Skeletal muscle satellite cell (primary cell): ENCODE results near the gene BSCL2.

ENCODE experiments used
- H3K27me3 ChIP-seq: 2 replicates; pipeline ENCODE4 v1.7.0; 2013; ENCODE audit warnings: low read length; ENCODE audit not compliant: control insufficient read depth, insufficient read depth
- H3K36me3 ChIP-seq: 2 replicates; pipeline ENCODE4 v1.7.0; 2013; ENCODE audit warnings: mild to moderate bottlenecking, control low read depth, low read length; ENCODE audit not compliant: insufficient read depth
- H3K4me1 ChIP-seq: 2 replicates; pipeline ENCODE4 v1.7.0; 2013; ENCODE audit warnings: low read length; ENCODE audit not compliant: control insufficient read depth, insufficient read depth
- H3K4me2 ChIP-seq: 2 replicates; pipeline ENCODE4 v1.7.0; 2013; ENCODE audit warnings: mild to moderate bottlenecking, low read length
- H3K4me3 ChIP-seq: 2 replicates; pipeline ENCODE4 v1.7.0; 2013; ENCODE audit warnings: low read length
- H3K9ac ChIP-seq: 2 replicates; pipeline ENCODE4 v1.7.0; 2013; ENCODE audit warnings: mild to moderate bottlenecking, low read depth, low read length, moderate library complexity
- H3K9me3 ChIP-seq: replicated peaks from 2 replicates; pipeline ENCODE4 v1.7.0; 2013; ENCODE audit warnings: mild to moderate bottlenecking, control low read depth, low read length

BSCL2 gene

DNA sequence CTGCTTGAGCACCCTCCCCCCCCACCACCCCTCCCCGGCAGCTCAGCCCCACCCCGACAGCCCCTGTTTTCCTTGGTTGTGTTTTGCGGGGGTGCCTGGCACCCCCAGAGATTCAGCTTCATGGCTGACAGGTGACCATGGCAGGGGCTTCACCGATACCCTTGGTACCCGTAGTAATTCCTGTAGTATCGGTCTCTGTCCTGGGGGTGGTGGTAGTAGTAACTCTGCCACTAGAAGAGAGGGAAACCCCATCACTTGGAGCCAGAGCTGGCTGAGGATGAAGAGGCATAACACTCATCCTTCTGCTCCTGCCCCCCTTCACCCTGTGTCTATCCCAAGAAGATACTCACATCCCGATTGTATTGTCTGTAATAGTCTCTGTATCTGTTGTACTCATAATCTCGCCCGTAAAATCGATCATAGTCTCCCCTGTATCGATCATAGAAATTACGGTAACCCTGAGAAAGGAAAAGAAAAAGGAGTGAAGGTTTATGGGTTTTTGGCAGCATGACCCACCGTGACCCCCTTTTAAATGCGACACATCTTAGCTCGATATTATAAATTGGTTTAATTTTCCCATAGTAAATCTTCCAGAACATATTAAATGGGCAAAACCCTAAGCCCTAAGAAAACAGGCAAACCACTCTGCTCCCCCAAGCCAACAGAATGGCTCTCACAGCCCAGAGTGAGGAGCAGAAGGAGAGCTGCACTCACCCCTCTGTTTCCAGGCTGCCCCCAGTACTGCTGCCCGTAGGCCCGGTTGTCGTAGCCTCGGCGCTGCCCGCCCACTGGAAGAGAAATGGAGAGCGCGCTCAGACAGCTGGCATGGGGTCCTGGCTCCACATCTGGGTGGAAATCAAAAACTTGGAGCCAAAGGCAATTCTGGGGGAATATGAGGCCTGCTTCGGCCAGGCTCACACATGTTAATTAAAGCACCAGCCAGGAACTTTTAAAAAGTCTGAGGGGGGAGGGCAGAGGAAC is 8.2 kb upstream of the BSCL2 start:
- Histone ChIP-seq H3K36me3 (peaks cover 86% of the 10 kb centered on the region), H3K4me3 (no peak overlapping the region), H3K9ac (peak overlapping the region; percentile 31), H3K27me3 (no peaks in the 10 kb centered on the region), H3K9me3 (no peaks in the 10 kb centered on the region), H3K4me2 (no peak overlapping the region), H3K4me1 (peaks cover under 1% of the 10 kb centered on the region)

DNA sequence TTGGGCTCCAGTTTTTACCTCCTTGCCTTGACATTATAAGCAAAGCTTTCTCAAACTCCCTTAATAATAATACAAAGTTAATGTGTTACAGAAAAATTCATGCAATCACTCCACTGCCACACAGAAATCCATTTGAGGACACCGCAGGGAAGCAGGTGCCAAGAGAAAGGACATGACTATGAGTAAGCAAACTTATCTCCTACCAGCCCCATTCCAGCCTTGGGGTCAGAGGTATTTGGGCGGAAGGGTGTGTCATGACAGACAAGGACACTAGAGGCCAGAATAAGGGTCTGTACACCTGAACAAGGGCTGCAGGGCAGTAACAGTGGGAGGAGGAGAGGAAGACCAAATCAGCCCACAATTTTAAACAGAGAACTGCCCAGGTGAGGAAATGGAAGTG is 6.1 kb upstream of the BSCL2 start:
- Histone ChIP-seq H3K4me2 (no peak overlapping the region), H3K4me1 (peaks cover 19% of the 10 kb centered on the region), H3K27me3 (no peaks in the 10 kb centered on the region), H3K4me3 (no peak overlapping the region), H3K9ac (no peak overlapping the region), H3K9me3 (no peaks in the 10 kb centered on the region), H3K36me3 (peaks cover 76% of the 10 kb centered on the region)

DNA sequence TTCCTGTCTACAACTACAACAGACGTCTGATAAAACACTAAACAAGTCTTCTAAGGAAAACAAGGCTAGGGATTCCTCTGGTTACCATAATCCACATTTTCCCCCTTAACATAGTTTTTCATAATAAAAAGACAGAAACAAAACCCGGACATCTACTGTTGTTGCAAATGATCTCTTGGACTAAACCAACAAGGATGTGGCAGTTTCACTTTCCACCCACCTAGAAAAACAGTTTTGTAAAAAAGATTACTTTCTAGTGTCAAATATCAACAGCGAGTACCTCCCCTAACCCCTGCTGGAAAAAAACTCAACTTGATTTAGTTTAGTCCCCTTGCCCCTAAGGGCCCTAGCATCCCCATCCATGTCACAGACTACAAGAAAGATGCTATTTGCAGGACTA is 5.6 kb upstream of the BSCL2 start:
- no peaks in the 10 kb centered on the region for H3K27me3 ChIP-seq
- no peak overlapping the region for H3K9ac ChIP-seq
- H3K36me3 ChIP-seq, result peaks cover 73% of the 10 kb centered on the region
- peaks cover 19% of the 10 kb centered on the region for H3K4me1 ChIP-seq
- no peaks in the 10 kb centered on the region for H3K9me3 ChIP-seq
- H3K4me2 ChIP-seq, result no peak overlapping the region
- H3K4me3 ChIP-seq, result no peak overlapping the region

DNA sequence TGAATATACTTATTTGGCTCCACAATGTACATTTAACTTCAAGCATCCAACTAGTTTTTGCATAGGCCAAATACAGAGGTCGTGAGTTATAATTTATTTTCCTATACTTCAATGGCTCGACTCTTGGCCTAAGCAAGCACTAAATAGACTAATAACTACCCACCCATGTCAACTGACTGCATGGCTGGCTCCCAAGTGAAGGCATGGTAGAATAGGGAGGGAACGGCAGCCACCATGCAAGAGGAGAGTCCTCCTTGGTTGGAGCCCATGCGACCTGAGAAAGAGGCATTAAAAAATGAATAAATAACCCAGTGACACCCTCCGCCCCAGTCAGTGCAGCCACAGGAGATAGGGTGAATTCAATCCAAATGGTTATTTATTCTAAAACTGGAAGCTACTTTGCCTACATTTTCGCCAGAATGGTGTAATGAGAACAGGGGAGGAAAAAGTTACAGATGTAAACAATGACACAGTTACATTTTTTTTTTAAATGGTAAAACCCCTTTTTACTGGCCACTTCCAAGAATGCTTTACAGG is 5.1 kb upstream of the BSCL2 start:
- peaks cover 67% of the 10 kb centered on the region for H3K36me3 ChIP-seq
- H3K4me3 ChIP-seq, result no peak overlapping the region
- no peaks in the 10 kb centered on the region for H3K27me3 ChIP-seq
- no peaks in the 10 kb centered on the region for H3K9me3 ChIP-seq
- no peak overlapping the region for H3K9ac ChIP-seq
- peaks cover 19% of the 10 kb centered on the region for H3K4me1 ChIP-seq
- H3K4me2 ChIP-seq, result no peak overlapping the region

DNA sequence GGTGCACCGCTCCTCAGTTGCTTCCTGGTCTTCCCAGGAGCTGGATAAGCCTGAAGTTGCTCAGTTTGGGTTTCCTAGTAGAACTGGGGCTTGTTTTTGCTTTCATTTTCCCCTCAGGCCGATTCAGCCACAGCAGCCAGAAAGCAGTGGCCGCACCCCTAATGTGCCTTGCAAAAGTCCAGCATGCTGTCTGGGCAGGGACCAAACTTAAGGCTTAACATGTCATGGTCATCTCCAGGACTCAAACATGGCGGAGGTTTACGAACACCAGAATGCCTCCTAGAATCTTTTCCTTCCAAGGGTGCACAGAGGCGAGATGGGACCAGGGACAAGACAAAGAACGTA is 2.7 kb upstream of the BSCL2 start:
- peaks cover 33% of the 10 kb centered on the region for H3K4me1 ChIP-seq
- no peaks in the 10 kb centered on the region for H3K27me3 ChIP-seq
- H3K4me2 ChIP-seq, result peak overlapping the region; percentile 87
- H3K4me3 ChIP-seq, result peak overlapping the region; percentile 68
- no peaks in the 10 kb centered on the region for H3K9me3 ChIP-seq
- H3K36me3 ChIP-seq, result peaks cover 44% of the 10 kb centered on the region
- peak overlapping the region; percentile 90 for H3K9ac ChIP-seq

DNA sequence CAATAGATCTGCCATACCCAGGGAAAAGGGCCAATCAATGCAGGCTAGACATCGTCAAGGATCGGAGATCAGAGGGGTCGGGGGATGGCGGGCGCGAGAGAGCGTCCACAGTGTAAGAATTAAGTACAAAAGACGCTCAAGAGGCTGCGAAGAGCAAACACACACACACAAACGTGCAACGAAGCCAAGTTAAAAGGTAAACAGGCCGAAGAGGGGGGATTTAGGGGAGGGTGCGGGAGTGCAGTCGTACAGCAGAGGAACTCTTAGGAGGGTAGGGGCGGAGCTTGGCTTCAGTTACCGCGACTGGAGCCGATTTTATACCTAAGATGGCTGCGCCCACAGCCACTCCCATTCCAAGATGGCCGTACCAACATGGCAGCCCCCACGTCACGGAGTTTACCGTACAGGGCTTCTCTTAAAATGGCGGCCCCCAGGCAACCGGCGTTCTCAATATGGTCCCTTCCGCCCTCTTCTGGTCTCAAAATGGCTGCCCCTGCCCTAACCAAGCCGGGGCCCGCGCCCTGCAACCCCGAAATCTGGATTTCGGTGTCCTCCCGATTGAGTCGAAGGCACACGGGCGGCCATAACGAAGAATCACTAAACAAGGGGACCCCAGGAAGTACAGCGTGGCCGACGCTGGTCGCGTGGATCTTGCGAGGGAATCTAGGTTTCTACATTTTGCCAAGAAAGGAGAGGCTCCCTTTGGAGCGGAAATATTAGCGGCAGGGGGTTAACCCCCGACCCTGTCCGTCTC is 2.2 kb upstream of the BSCL2 start:
- H3K4me2 ChIP-seq, result peak overlapping the region; percentile 87
- peak overlapping the region; percentile 90 for H3K9ac ChIP-seq
- H3K36me3 ChIP-seq, result peaks cover 39% of the 10 kb centered on the region
- H3K9me3 ChIP-seq, result no peaks in the 10 kb centered on the region
- H3K4me3 ChIP-seq, result peak overlapping the region; percentile 69
- peaks cover 33% of the 10 kb centered on the region for H3K4me1 ChIP-seq
- H3K27me3 ChIP-seq, result no peaks in the 10 kb centered on the region

DNA sequence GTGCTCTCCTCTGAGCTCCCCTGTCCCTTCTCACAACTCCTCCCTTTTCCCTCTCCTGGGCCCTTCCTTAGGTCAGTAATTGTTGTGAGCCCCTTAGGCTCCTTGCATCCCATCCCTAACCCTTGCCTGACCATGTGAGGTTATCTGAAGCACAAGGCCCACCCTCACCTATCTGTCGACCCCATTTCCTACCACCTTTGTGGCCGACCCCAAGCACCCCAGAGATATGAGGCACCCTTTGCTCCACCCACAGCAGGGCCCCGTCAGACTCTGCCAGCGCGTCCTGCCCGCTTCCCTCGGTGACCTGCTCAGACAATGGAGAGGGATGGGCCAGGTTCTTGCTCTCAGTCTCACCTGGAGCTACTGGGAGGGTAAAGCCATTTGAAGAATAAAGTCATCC is 1.6 kb upstream of the BSCL2 start:
- Histone ChIP-seq H3K27me3 (no peaks in the 10 kb centered on the region), H3K9ac (peak overlapping the region; percentile 90), H3K4me1 (peaks cover 33% of the 10 kb centered on the region), H3K9me3 (no peaks in the 10 kb centered on the region), H3K4me2 (peak overlapping the region; percentile 87), H3K36me3 (peaks cover 34% of the 10 kb centered on the region), H3K4me3 (peak overlapping the region; percentile 69)

DNA sequence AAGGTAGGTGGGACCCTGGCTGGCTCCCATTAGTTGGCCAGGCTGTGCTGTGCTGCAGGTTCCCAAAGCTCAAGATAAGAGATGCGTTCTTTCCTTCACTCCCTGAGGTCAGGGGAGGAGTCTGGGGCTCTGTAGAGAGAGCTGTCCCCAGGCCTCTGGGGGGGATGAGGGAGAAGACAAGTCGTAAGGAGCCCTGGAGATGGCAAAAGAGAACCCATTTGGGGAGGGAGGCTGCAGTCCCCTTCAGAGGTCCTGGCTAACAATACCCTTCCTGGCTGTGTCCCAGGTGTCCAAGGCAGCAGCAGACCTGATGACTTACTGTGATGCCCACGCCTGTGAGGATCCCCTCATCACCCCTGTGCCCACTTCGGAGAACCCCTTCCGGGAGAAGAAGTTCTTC is 1.2 kb upstream of the BSCL2 start:
- H3K9ac ChIP-seq, result peak overlapping the region; percentile 90
- peaks cover 30% of the 10 kb centered on the region for H3K36me3 ChIP-seq
- peak overlapping the region; percentile 87 for H3K4me2 ChIP-seq
- no peaks in the 10 kb centered on the region for H3K9me3 ChIP-seq
- no peaks in the 10 kb centered on the region for H3K27me3 ChIP-seq
- H3K4me1 ChIP-seq, result peaks cover 33% of the 10 kb centered on the region
- H3K4me3 ChIP-seq, result no peak overlapping the region

DNA sequence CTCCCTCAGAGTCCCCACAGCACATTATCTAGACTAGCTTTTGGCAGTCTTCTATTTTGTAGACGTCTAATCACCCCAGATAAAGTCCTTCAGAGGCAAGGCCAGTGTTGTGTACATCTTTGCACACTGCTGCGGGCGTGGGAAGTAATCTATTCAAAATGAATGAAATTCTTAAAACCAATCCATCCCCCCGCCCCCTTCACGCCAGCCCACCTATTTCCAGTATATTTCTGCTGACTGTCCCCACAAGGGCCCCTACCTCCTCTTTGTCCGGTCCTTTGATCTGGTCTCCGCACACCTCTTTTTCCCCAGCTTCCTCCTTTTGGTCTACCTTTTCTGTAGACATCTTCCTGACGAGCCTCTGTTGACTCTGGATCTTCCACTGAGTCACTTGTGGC is 375 bp downstream of the BSCL2 start:
- H3K9ac ChIP-seq, result no peak overlapping the region
- H3K4me2 ChIP-seq, result peak overlapping the region; percentile 91
- no peaks in the 10 kb centered on the region for H3K27me3 ChIP-seq
- peak overlapping the region; percentile 70 for H3K4me3 ChIP-seq
- no peaks in the 10 kb centered on the region for H3K9me3 ChIP-seq
- peaks cover 16% of the 10 kb centered on the region for H3K36me3 ChIP-seq
- H3K4me1 ChIP-seq, result peaks cover 33% of the 10 kb centered on the region

DNA sequence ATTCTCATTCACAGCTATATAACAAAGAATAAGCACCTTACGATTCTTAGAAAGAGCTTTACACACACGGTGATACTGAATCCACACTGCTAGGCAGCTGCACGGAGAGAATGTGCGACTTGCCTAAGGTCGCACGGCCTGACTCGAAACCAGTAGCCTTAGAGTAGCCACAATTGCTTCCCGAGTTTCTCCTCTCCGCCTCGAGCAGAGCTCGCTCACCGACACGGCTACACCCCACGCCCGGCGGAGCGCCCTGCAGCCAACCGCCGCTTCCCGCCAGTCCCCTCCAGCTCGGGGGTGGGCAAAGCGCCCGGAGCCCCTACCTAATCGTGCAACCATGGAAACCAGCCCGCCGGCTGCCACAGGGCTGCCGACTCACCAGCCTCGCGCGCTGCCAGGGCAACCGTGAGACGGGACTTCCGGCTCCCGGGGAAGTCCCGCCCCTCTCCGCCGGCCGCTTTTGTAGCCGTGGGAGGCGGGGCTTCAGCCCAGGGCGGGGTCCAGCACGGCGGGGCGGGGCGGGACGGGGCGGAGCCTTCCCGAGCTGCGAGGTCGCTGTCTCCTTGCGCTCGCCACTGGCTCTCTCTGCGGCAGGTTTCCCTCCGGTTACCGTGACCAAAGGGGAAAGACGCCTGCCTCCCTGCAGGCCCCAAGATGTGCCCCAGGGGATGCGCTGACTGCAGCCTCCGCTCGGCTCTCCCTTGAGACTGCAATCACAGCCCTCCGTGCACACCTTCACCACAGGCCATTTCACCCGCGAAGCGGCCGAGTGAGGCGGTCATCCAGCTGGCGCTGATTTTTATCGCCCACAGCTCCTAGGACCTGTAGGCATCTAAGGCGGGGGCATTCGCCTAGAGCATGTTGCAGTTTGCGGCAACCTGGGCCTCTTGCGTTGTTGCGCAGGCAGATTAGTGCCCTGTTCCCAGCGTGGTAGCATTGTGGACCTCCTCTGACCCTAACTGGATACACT is 1.1 kb downstream of the BSCL2 start:
- peak overlapping the region; percentile 92 for H3K4me3 ChIP-seq
- H3K27me3 ChIP-seq, result no peaks in the 10 kb centered on the region
- peak overlapping the region; percentile 91 for H3K4me2 ChIP-seq
- no peaks in the 10 kb centered on the region for H3K9me3 ChIP-seq
- H3K4me1 ChIP-seq, result peaks cover 33% of the 10 kb centered on the region
- peaks cover 13% of the 10 kb centered on the region for H3K36me3 ChIP-seq
- H3K9ac ChIP-seq, result peak overlapping the region; percentile 78
